Lung (tissue), 12 donors: ENCODE results near the gene ITK. TPM values are rescaled to one million over a fixed set of nuclear protein-coding genes. Genes with fewer than 3 reads are reported as not detected.
"Not testable (repeated sequence)": the region's sequence is repeated elsewhere in the genome, so short reads cannot be mapped to it uniquely, and the experiment has no call there.

ENCODE experiments used
- ATAC-seq: fragments of 200-7000 bp; cut with Tn5 transposase; one replicate; pipeline ENCODE4 v1.9.1; 2020; ENCODE audit warnings: moderate number of reproducible peaks; ENCODE audit not compliant: insufficient read depth, low FRiP score
- DNase-seq, 3 donors: peaks; one replicate each; pipeline ENCODE4 v3.0.0-alpha.2; 2013 to 2017
- H3K27ac ChIP-seq, 2 donors: one replicate each; pipeline ENCODE4 v1.5.1; 2013; ENCODE audit warnings: mild to moderate bottlenecking in 2 of 2, moderate library complexity in 2 of 2, control low read depth in 1 of 2, inconsistent platforms in 1 of 2, low read depth in 1 of 2, low read length in 1 of 2
- H3K27me3 ChIP-seq, 3 donors: one replicate each; pipeline ENCODE4 v1.5.1; 2013; ENCODE audit warnings: low read length in 2 of 3; ENCODE audit not compliant: control insufficient read depth in 3 of 3, insufficient read depth in 3 of 3
- H3K36me3 ChIP-seq, 4 donors: one replicate each; pipeline ENCODE4 v1.5.1; 2013; ENCODE audit warnings: low read length in 4 of 4, mild to moderate bottlenecking in 1 of 4, moderate library complexity in 1 of 4; ENCODE audit not compliant: control insufficient read depth in 4 of 4, insufficient read depth in 4 of 4
- H3K4me1 ChIP-seq, 5 donors: one replicate each; pipeline ENCODE4 v1.5.1; 2013; ENCODE audit warnings: low read length in 5 of 5, mild to moderate bottlenecking in 2 of 5, moderate library complexity in 1 of 5; ENCODE audit not compliant: control insufficient read depth in 5 of 5, insufficient read depth in 5 of 5
- H3K4me3 ChIP-seq: one replicate; pipeline ENCODE4 v1.5.1; 2013; ENCODE audit warnings: mild to moderate bottlenecking, control low read depth, moderate library complexity
- H3K9ac ChIP-seq, 2 donors: one replicate each; pipeline ENCODE4 v1.5.1; 2013; ENCODE audit warnings: low read length in 2 of 2, control low read depth in 1 of 2; ENCODE audit not compliant: insufficient read depth in 1 of 2
- H3K9me3 ChIP-seq, 4 donors: one replicate each; pipeline ENCODE4 v1.5.1; 2013; ENCODE audit warnings: low read length in 3 of 4, mild to moderate bottlenecking in 1 of 4, moderate library complexity in 1 of 4; ENCODE audit not compliant: control insufficient read depth in 4 of 4, insufficient read depth in 3 of 4
- WGBS, 2 donors: extraction: QIAGEN DNeasy Blood & Tissue Kit; methylation state at CpG; one replicate each; pipeline ENCODE4 v1.1.7; 2013; 5-methylcytosine and 5-hydroxymethylcytosine counted together
- polyA plus RNA-seq, 2 donors: library from polyadenylated mRNA; stranded (reverse); fragments of 200-250 nt; gene quantifications; one replicate each; pipeline ENCODE4 v1.2.1, GENCODE V29; 2013
- total RNA-seq, 2 donors: library from RNA; depleted of rRNA in 1 of 2; stranded (reverse); fragments of >200 nt in 1 of 2; gene quantifications; one replicate each; pipeline ENCODE4 v1.2.1, GENCODE V29; 2014 to 2021
- TF ChIP-seq, protein P1 (sequence below): IDR thresholded peaks from 2 replicates; pipeline ENCODE4 v1.5.1; 2012; ENCODE audit warnings: mild to moderate bottlenecking; ENCODE audit errors: control extremely low read depth, extremely low read depth
- donor health status: control.
- donor health status: control.
- donor health status: Bipolar disorder and iron deficiency.
- donor health status: healthy.
- donor health status: DM: yes; HTN: yes; CAD: no.

Gene ITK
- total and polyA plus RNA-seq, 4 donors: 0.91 to 3.4 (median 2.8) TPM

DNA sequence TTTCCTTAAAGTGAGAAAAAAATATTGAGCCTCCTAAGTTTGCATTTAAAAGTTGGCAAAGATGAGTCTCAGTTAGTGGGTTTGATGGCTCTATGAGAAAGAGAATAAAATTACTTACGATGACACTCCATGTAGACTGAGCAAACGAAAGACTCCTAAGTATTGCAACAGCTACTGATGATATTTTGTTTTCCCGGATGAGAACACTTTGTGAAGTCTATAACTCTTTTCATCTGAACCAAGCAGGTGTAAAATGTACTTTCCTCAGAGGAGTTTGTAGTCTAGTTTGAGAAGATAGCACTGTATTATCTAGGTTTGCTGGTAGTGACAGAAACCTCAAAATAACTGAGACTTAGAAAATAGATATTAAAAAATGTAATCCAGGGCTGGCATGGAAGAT lies 1.7 kb upstream of the ITK start:
- Histone ChIP-seq H3K4me1 (no peaks in the 10 kb centered on the region), H3K36me3 (no peaks in the 10 kb centered on the region), H3K9ac (no peak overlapping the region), H3K27ac (no peak overlapping the region), H3K9me3 (no peaks in the 10 kb centered on the region), H3K27me3 (no peaks in the 10 kb centered on the region), H3K4me3 (no peak overlapping the region)
- ATAC-seq (no peak), DNase-seq (no peak)
- TF ChIP-seq, protein P1, sequence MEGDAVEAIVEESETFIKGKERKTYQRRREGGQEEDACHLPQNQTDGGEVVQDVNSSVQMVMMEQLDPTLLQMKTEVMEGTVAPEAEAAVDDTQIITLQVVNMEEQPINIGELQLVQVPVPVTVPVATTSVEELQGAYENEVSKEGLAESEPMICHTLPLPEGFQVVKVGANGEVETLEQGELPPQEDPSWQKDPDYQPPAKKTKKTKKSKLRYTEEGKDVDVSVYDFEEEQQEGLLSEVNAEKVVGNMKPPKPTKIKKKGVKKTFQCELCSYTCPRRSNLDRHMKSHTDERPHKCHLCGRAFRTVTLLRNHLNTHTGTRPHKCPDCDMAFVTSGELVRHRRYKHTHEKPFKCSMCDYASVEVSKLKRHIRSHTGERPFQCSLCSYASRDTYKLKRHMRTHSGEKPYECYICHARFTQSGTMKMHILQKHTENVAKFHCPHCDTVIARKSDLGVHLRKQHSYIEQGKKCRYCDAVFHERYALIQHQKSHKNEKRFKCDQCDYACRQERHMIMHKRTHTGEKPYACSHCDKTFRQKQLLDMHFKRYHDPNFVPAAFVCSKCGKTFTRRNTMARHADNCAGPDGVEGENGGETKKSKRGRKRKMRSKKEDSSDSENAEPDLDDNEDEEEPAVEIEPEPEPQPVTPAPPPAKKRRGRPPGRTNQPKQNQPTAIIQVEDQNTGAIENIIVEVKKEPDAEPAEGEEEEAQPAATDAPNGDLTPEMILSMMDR: no peak
- 67 to 71% methylated on average over 3 of the region's 3 CpGs for WGBS, 2 donors

DNA sequence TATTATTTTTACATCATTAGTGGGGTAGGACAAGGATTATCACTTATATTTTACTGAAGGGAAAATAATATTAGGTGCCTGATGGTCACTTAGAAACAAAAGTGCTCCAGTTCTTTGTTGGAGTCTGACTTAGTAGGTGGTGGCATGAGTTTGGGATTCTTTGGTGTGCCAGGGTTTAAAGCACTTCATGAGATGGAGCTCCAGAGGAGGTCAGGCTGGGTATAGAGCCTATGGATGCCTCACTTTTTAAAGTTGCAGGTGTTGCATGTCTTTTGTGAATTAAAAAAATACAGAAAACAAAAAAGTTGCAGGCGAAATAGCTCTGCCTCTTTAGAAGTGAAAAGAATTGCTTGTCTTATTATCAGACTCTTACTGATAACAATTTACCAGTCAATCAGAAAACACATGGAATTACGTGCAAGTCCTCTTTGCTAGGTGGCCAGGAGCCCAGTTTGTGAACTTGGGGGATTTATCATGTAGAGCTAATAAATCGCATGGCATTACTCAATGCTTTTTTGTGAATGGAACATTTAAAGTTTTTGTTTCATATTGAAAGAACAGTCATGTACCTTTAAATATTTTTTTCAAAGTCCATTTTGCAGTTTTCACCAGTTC lies 1.6 kb downstream of the ITK start:
- peaks cover 0 to 2% (median 0%) of the 10 kb centered on the region in 5 donors for H3K4me1 ChIP-seq
- H3K4me3 ChIP-seq: no peak overlapping the region
- 64 to 81% methylated on average over 3 of the region's 3 CpGs for WGBS, 2 donors
- no peak overlapping the region for H3K9ac ChIP-seq
- H3K9me3 ChIP-seq: no peaks in the 10 kb centered on the region
- peaks cover 0 to 2% (median 0%) of the 10 kb centered on the region in 3 donors for H3K27me3 ChIP-seq
- ATAC-seq: no peak
- no peak overlapping the region for H3K27ac ChIP-seq
- TF ChIP-seq, protein P1: no peak
- no peaks in the 10 kb centered on the region for H3K36me3 ChIP-seq
- no peak for DNase-seq

DNA sequence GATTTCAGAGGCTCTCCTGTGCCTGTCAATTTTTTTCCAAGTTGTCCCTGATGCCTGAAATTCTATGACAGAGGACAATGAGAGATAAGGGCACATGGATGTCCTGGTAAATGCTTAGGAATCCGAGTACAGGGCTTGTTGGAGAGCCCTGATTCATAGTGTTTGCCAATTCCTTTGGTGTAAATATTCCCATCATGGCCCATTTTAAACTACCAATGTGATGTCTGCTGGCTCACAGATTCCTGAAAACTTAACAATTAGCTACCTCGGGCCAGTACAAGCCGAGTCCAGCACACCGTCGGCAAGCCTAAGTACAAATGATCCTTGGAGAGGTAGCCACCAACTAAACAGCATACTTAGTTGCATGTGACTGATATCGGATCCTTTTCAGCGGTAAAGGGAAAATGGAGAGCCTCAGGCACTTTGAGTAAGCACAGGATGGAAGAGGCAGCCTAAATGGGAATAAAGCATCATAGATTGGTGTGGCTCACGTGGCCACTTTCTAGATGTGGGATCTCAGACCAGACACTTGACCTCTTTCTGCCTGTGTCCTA lies 3.6 kb downstream of the ITK start:
- DNase-seq: no peak
- H3K9me3 ChIP-seq: no peaks in the 10 kb centered on the region
- no peak for ATAC-seq
- H3K4me3 ChIP-seq: no peak overlapping the region
- no peak overlapping the region for H3K9ac ChIP-seq
- 71 to 80% methylated on average over 8 of the region's 8 CpGs for WGBS, 2 donors
- TF ChIP-seq, protein P1: no peak
- H3K27me3 ChIP-seq: peaks cover 0 to 2% (median 0%) of the 10 kb centered on the region in 3 donors
- H3K36me3 ChIP-seq: no peaks in the 10 kb centered on the region
- H3K4me1 ChIP-seq: peaks cover 0 to 2% (median 0%) of the 10 kb centered on the region in 5 donors
- no peak overlapping the region for H3K27ac ChIP-seq

DNA sequence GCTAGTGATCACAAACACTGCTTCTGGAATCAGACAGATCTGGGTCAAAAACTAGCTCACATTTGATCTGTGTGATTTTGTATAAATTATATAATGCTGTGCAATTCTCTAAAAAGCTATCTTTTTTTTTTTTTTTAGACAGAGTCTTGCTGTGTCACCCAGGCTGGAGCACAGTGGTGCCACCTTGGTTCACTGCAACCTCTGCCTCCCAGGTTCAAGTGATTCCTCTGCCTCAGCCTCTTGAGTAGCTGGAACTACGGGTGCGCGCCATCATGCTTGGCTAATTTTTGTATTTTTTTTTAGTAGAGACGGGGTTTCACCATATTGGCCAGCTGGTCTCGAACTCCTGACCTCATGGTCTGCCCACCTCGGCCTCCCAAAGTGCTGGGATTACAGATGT lies 4.5 kb downstream of the ITK start:
- not testable (repeated sequence) for H3K36me3 ChIP-seq, H3K27ac ChIP-seq, H3K4me1 ChIP-seq, ATAC-seq, H3K4me3 ChIP-seq, H3K9me3 ChIP-seq, H3K9ac ChIP-seq, H3K27me3 ChIP-seq, DNase-seq
- WGBS, 2 donors: 90 to 96% methylated on average over 6 of the region's 6 CpGs
